ENCODE measurements around the gene FEV.

GRCh38 chr2:218995561-218995960, 10.6 kb upstream of the FEV start:
- TF ChIP-seq CTCF (IDR thresholded peaks at IDR 0.05; ENCODE audit: borderline replicate concordance, extremely low read depth, low read length, poor library complexity, severe bottlenecking): no peak
- no peak for TF ChIP-seq EZH2 (IDR thresholded peaks at IDR 0.05; ENCODE audit: borderline replicate concordance, low read depth, low read length, severe bottlenecking)

All from DND-41 (cell line).